ENCODE data around the gene MLLT3.
A peak's percentile ranks its signal among the peaks of the same experiment; 100 is the strongest.
"Not testable (repeated sequence)": the region's sequence is repeated elsewhere in the genome, so short reads cannot be mapped to it uniquely, and the experiment has no call there.

The MLLT3 gene

DNA sequence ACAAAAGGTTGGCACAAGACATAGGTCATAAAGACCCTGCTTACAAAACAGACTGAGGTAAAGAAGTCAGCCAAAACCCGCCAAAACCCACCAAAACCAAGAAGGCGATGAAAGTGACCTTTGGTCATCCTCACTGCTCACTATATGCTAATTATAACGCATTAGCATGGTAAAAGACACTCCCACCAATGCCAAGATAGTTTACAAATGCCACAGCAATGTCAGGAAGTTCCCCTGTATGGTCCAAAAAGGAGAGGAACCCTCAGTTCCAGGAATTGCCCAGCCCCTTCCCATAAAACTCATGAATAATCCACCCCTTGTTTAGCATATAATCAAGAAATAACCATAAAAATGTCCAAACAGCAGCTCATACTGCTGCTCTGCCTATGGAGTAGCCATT is 27.7 kb downstream of the MLLT3 start:
- DNase-seq (ENCODE audit: low spot score) = no peak

GRCh38 chr9:20593537-20593936 is 28.8 kb downstream of the MLLT3 start:
- DNase-seq (ENCODE audit: low spot score) = no peak

GRCh38 chr9:20593105-20593504 is 29.2 kb downstream of the MLLT3 start:
- no peak for DNase-seq (ENCODE audit: low spot score)

GRCh38 chr9:20592673-20593072 is 29.6 kb downstream of the MLLT3 start:
- DNase-seq (ENCODE audit: low spot score) = peak; percentile 4

DNA sequence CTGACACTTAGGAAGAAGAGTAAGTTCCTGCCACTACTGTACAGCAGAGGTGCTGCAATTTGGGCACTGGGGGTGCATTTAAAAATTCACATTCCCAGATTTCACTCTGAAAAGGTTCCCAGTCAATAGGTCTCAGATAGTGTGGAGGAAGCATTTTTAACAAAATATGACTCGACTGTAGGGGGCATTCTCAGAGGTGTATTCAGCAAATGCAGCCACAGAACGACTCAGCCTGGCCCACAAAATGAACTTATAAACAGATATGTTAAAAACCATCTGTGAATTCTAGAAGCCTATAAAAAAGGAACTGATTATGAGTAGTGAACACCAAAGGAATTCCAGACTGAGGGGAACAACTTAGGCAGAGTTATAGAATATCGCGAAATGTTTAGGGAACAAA is 31.1 kb downstream of the MLLT3 start:
- no peak for DNase-seq (ENCODE audit: low spot score)

GRCh38 chr9:20584968-20585643 is 37.2 kb downstream of the MLLT3 start:
- no peak for DNase-seq (ENCODE audit: low spot score)

DNA sequence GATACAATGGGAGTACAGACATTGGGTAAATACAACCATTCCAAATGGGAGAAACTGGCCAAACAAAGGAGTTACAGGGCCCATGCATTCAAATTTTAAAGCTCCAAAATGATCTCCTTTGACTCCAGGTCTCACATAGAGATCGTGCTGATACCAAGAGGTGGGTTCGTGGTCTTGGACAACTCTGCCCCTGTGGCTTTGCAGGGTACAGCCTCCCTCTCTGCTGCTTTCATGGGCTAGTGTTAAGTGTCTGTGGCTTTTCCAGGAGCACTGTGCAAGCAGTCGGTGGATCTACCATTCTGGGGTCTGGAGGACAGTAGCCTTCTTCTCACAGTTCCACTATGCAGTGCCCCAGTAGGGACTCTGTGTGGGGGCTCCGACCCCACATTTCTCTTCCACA is 39.2 kb downstream of the MLLT3 start:
- DNase-seq (ENCODE audit: low spot score) = not testable (repeated sequence)

GRCh38 chr9:20582150-20582549 is 40.1 kb downstream of the MLLT3 start:
- DNase-seq (ENCODE audit: low spot score) = no peak

DNA sequence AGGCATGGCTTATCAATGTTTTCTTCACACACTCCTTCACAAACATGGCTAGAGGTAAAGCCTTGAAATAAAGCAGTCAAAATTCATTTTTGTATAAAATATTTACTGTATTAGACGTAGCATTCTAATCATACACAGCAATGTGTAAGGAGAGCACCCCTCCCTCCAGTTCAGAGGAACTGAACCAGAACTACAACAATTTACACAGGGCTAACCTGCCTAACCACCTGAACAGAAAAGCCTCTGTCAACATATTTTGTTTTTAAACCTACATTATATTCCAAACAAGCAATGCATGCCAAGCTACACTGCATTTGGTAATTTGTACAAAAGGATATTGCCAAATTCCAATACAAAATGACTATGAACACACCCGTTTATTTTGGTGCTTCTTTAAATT is 41.6 kb downstream of the MLLT3 start:
- no peak for DNase-seq (ENCODE audit: low spot score)

DNA sequence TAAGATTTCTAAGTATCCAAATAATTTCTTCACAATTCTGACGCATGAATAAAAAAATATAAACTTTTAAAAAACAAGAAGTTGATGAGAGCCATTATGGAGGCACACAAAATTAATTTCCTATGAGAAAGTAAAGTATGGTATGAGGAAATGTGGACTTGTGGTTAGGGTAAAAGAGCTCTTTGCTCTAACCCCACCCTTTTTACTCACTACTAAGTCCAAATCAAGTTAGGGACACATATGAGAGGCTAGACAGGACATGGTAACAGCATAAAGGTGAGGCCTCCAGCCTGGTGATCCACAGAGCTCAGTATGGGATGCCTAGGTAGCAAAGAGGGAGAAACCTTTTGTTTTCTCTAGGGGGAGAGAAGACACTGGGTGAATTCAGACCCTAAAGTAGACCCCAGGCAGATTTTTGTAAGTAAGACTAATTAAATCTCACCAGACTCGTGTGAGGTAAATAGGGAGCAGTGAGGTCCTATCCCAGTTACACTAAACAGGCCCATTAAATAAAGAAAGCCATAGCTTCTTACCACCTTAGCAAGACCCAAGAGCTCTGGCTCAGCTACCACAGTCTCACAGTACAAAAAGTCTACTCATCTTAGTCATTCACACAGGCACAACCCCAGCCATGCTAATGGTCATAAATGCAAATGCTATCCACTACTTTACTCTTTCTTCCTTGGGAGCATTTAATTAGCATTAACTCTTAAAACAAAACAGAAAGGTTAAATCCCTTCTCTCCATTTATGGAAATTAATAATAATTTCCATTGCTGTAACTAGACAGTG is 42.6 kb downstream of the MLLT3 start:
- DNase-seq (ENCODE audit: low spot score) = no peak

GRCh38 chr9:20573023-20573422 is 49.3 kb downstream of the MLLT3 start:
- no peak for DNase-seq (ENCODE audit: low spot score)

DNA sequence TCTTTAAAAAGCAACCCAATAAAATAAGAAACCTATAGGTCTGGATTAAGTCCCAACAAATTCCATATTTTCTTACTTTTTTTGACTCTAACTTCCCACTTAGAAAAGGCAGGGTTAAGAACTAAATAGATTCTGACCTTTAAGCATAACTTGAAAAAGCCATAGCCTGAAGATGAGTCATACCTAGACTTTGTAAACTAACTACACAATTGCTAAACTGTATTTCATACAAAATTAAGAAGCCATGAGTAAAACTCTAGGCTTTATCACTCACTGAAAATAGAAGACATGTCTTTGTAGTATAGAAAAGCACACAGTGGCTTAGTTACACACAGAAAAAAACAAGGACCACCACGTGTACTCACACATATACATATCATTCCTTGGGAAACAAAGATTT is 51.5 kb downstream of the MLLT3 start:
- DNase-seq (ENCODE audit: low spot score) = peak; percentile 9

- DNase-seq (ENCODE audit: low spot score) = no peak
Measured at GRCh38 chr9:20570087-20570486, 52.2 kb downstream of the MLLT3 start.

DNA sequence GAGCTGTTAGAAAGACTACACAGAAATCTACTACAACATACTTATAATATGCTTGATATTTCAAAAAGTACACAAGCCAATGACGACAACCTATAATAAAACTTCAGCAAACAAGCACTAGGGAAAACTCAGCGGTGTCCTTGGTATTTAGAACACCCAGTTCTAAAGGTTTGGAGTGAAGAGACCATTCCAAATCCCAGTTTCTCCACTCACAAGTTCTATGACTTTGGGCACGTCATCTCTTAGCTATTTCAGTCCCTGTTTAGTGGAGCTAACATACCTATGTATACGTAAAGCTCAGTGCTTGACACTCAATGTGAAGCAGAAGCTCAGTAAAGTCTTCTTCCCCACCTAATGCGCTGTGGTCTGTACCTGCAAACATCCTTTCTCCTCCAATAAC is 52.8 kb downstream of the MLLT3 start:
- DNase-seq (ENCODE audit: low spot score) = no peak

DNA sequence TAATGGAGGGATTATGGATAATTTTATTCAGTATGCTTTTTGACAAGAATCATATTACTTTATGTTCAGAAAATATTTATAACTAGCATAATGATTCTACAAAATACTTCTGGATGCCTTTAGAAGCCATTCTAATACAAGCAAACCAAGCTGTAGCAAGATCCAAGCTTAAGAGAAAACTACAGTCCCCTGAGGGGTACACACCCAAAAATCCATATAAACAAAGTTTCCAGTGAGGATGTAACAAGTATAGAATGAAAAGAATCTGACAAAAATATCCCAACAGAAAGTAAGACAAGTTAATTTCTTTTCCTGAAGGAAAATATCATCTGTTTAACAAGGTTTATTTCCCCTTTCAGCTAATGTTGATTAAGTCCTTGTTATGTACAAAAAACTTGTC is 53.9 kb downstream of the MLLT3 start:
- no peak for DNase-seq (ENCODE audit: low spot score)

- DNase-seq (ENCODE audit: low spot score) = no peak
Measured at GRCh38 chr9:20566401-20566800, 55.9 kb downstream of the MLLT3 start.

- no peak for DNase-seq (ENCODE audit: low spot score)
Measured at GRCh38 chr9:20564650-20565049, 57.6 kb downstream of the MLLT3 start.

DNA sequence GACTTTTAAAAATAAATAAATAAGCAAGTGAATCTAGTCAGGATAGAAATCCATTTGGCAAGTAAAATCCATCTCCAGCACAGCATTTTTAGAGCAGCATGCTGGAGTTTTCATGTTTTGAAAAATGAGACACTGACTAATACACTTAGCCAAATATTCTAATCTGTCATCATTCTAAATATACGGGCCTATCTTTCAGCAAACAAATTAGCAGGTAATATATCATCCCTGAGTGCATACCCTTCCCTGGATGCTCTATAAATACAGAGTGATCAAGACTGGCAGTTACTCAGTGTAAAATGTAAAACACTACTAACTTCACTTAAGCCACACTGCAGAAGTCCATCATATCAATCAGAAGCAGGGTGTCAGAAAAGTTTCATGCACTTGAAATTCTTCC is 58.4 kb downstream of the MLLT3 start:
- DNase-seq (ENCODE audit: low spot score) = no peak

- DNase-seq (ENCODE audit: low spot score) = no peak
Measured at GRCh38 chr9:20562051-20562450, 60.2 kb downstream of the MLLT3 start.

GRCh38 chr9:20561531-20561930 is 60.8 kb downstream of the MLLT3 start:
- no peak for DNase-seq (ENCODE audit: low spot score)

DNA sequence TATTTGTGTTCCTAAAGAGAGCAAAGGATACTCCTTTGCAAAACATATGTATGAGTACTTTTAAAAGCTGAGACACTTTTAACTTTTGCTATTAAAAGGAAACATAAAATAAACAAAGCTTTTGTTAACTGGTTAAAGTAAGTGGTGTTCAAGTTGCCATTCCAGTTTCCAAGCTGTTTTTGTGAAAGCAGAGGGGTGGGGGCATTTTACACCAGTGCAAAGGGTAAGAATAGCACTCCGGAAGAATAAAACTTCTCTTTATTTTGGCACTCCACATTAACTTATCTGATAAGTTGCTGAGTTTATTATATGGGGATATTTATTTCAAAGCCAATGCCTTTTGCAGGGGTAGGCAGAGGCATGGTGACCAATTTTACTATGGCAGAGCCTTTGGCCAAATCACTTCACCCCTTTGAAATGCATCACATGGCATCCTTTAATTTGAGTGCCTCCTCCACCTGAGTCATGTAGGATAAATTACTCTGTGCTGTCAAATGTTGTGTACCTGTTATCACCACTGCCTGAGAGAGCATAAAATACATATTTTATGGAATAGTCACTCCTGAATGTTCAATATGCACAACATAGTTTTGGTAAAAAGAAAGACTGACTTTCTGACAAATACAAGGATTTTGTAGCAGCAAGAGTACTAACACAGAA is 62.9 kb downstream of the MLLT3 start:
- peak; percentile 11 for DNase-seq (ENCODE audit: low spot score)

- DNase-seq (ENCODE audit: low spot score) = peak; percentile 94
Measured at GRCh38 chr9:20558566-20559016, 63.7 kb downstream of the MLLT3 start.

- no peak for DNase-seq (ENCODE audit: low spot score)
Measured at GRCh38 chr9:20557890-20558565, 64.3 kb downstream of the MLLT3 start.
